Stimulated activated CD8-positive, alpha-beta memory T cell treated with anti-CD3 and anti-CD28 coated beads, Interleukin-7, amount 100 ng/mL, for 48 hours (primary cell): ENCODE data around the gene TMEM141.
A peak's percentile ranks its signal among the peaks of the same experiment; 100 is the strongest.

Experiments used
- DNase-seq, 2 donors: peaks; one replicate each; pipeline ENCODE4 v3.0.0-alpha.2; 2020; ENCODE audit warnings: low read depth in 1 of 2; ENCODE audit errors: extremely low read depth in 1 of 2

Gene TMEM141

GRCh38 chr9:136807281-136808074, 16.3 kb downstream of the TMEM141 start, which contains the start of gene RABL6:
Gene RABL6, plus strand, starts transcription at chr9:136807948. Its CDS starts 249 bp downstream, at chr9:136808197.
- DNase-seq = peak; percentile 65 to 71

- no peak for DNase-seq
Observed at GRCh38 chr9:136808075-136808805, 17.1 kb downstream of the TMEM141 start.

- DNase-seq = no peak
Observed at GRCh38 chr9:136808806-136809158, 17.6 kb downstream of the TMEM141 start.

GRCh38 chr9:136814725-136815421, 23.7 kb downstream of the TMEM141 start:
- DNase-seq = no peak

- DNase-seq = no peak
Observed at GRCh38 chr9:136815422-136815782, 24.3 kb downstream of the TMEM141 start.

GRCh38 chr9:136820971-136821825, 30.1 kb downstream of the TMEM141 start:
- no peak for DNase-seq

- DNase-seq = no peak
Observed at GRCh38 chr9:136821826-136822544, 30.8 kb downstream of the TMEM141 start.

GRCh38 chr9:136823136-136824046, 32.2 kb downstream of the TMEM141 start:
- DNase-seq = no peak

- no peak for DNase-seq
Observed at GRCh38 chr9:136824496-136825225, 33.5 kb downstream of the TMEM141 start.

GRCh38 chr9:136825295-136826187, 34.4 kb downstream of the TMEM141 start:
- no peak for DNase-seq

- no peak for DNase-seq
Observed at GRCh38 chr9:136826188-136826541, 35.0 kb downstream of the TMEM141 start.

GRCh38 chr9:136826703-136827582, 35.8 kb downstream of the TMEM141 start:
- DNase-seq = no peak

- DNase-seq = no peak
Observed at GRCh38 chr9:136827794-136828473, 36.8 kb downstream of the TMEM141 start.

GRCh38 chr9:136828474-136829140, 37.5 kb downstream of the TMEM141 start:
- no peak for DNase-seq

- no peak for DNase-seq
Observed at GRCh38 chr9:136829412-136829811, 38.3 kb downstream of the TMEM141 start.
